Measurements from ENCODE around the gene CNR2.

- no peak for TF ChIP-seq CTCF (IDR thresholded peaks at IDR 0.05; ENCODE audit: low read length)
- no peak for TF ChIP-seq EZH2 (IDR thresholded peaks at IDR 0.05; ENCODE audit: borderline replicate concordance, low read length)
These were observed 45.6 kb downstream of the CNR2 start for GRCh38 chr1:23867542-23867894.
